ENCODE results near the gene DIMT1.

DIMT1 gene

GRCh38 chr5:62362701-62363100, 41.0 kb downstream of the DIMT1 start:
- no peak for DNase-seq

- no peak for DNase-seq
Observed at GRCh38 chr5:62354028-62354874, 49.5 kb downstream of the DIMT1 start.

- DNase-seq, result no peak
Observed at GRCh38 chr5:62348723-62349481, 54.8 kb downstream of the DIMT1 start.

GRCh38 chr5:62347928-62348327, 55.8 kb downstream of the DIMT1 start:
- no peak for DNase-seq

GRCh38 chr5:62346748-62347147, 57.0 kb downstream of the DIMT1 start:
- DNase-seq, result no peak

GRCh38 chr5:62343428-62343827, 60.3 kb downstream of the DIMT1 start:
- no peak for DNase-seq

- no peak for DNase-seq
Observed at GRCh38 chr5:62342476-62342837, 61.2 kb downstream of the DIMT1 start.

- DNase-seq, result no peak
Observed at GRCh38 chr5:62341783-62342475, 61.8 kb downstream of the DIMT1 start.

- no peak for DNase-seq
Observed at GRCh38 chr5:62340979-62341378, 62.7 kb downstream of the DIMT1 start.

GRCh38 chr5:62340392-62340791, 63.3 kb downstream of the DIMT1 start:
- DNase-seq, result no peak
